Gastrocnemius medialis (tissue), 4 donors: Measurements from ENCODE around the gene ENG. TPM values are rescaled to one million over a fixed set of nuclear protein-coding genes. Genes with fewer than 3 reads are reported as not detected.
A peak's percentile ranks its signal among the peaks of the same experiment; 100 is the strongest.
"Not testable (repeated sequence)": the region's sequence is repeated elsewhere in the genome, so short reads cannot be mapped to it uniquely, and the experiment has no call there.

Source experiments
- ATAC-seq, 2 donors: fragments of 150-250 bp; one replicate each; pipeline ENCODE4 v1.9.1; 2016
- DNase-seq, 2 donors: peaks; one replicate each; pipeline ENCODE4 v3.0.0-alpha.2; 2019
- H3K27ac ChIP-seq, 4 donors: fragments of 200-600 bp; sonication (generic); 1 replicate in 1 of 4; 2 replicates in 3 of 4; pipeline ENCODE4 v1.5.1; 2016 to 2018; ENCODE audit warnings: mild to moderate bottlenecking in 2 of 4, moderate library complexity in 1 of 4
- H3K27me3 ChIP-seq, 3 donors: fragments of 200-600 bp; sonication (generic) in 2 of 3; 1 replicate in 1 of 3; 2 replicates in 2 of 3; pipeline versions ENCODE4 v1.5.1 to v1.6.0; 2016 to 2019; ENCODE audit warnings: mild to moderate bottlenecking in 1 of 3, moderate library complexity in 1 of 3
- H3K36me3 ChIP-seq, 2 donors: fragments of 200-600 bp; sonication (generic) in 1 of 2; one replicate each; pipeline ENCODE4 v1.5.1; 2017 to 2018
- H3K4me1 ChIP-seq, 2 donors: fragments of 200-600 bp; sonication (generic) in 1 of 2; one replicate each; pipeline ENCODE4 v1.5.1; 2016 to 2017; ENCODE audit warnings: mild to moderate bottlenecking in 2 of 2
- H3K4me3 ChIP-seq, 4 donors: fragments of 200-600 bp; sonication (generic) in 3 of 4; 1 replicate in 1 of 4; 2 replicates in 3 of 4; pipeline ENCODE4 v1.5.1; 2016 to 2019; ENCODE audit warnings: mild to moderate bottlenecking in 2 of 4
- H3K9me3 ChIP-seq, 3 donors: fragments of 200-600 bp; sonication (generic) in 2 of 3; 1 replicate in 1 of 3; 2 replicates in 2 of 3; pipeline ENCODE4 v1.5.1; 2016 to 2019
- POLR2A ChIP-seq, 2 donors: fragments of 450-650 bp; IDR thresholded peaks; one replicate each; pipeline ENCODE4 v1.6.1; 2017; ENCODE audit warnings: antibody characterized with exemption in 2 of 2, mild to moderate bottlenecking in 2 of 2, moderate library complexity in 2 of 2
- in situ Hi-C, 4 donors: fragments of 200-750 bp; cut with MboI; loops; one replicate each; pipeline versions ENCODE4 v1.15.0 to v1.8.0; 2017; ENCODE audit warnings: low sequenced_read_pairs in 4 of 4
- intact Hi-C: fragments of 100-400 bp; cut with DNase I; formaldehyde crosslinking; loops from one replicate; pipeline ENCODE4 v1.15.1; 2023; ENCODE audit warnings: low total_unique reads
- total RNA-seq, 4 donors: library from RNA; depleted of rRNA; stranded (reverse); fragments of >200 nt; gene quantifications; one replicate each; pipeline versions ENCODE4 v1.1.0 to v1.2.3, GENCODE V29; 2016
- TF ChIP-seq, protein P1 (sequence below), 5 experiments: fragments of 450-650 bp in 3 of 5; fragments of 200-600 bp in 2 of 5; sonication (generic) in 2 of 5; IDR thresholded peaks in 4 of 5; conservative IDR thresholded peaks in 1 of 5; 1 replicate in 4 of 5; 2 replicates in 1 of 5; pipeline ENCODE4 v1.5.1; 2016 to 2019; ENCODE audit warnings: antibody characterized with exemption in 5 of 5, mild to moderate bottlenecking in 3 of 5, moderate library complexity in 3 of 5

Gene ENG
- total RNA-seq, 4 donors from 2014 or later: 27.4 to 49.8 (median 32.6) TPM

DNA sequence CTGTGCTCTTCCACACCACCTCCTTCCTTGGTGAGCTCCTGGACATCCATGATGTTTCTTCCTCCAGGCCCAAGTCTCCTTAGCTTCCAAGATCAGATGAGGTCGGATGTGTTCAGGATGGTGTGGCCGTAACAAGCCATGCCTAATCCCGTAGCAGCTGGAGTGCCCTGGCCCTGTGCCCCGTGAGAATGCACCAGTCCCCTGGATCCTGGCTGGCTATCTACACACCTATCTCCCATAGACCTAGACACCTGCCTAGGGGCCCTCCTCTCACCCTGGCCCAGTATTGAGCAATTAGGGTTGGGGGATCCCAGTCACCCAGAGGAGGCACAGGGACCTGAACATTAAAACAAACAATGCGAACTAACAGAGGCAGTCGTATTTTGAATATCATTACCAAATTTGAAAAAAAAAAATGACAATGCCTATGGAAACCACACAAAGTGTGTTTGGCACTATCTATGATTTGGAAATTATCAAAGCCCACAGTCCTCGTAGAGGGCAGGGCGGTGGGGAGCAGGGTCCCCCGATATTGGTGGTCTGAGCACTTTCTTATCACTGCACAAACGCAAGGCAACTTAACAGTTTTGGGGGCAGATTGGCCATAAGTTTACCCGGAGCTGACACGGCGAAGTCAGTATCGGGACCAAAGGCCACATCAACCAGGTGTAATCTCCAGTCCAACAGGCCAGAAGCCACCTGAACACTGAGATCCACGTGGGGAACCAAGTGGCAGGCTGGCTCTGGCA lies 13.2 kb downstream of the ENG start:
- Histone ChIP-seq H3K36me3 (no peaks in the 10 kb centered on the region), H3K4me3 (no peak overlapping the region), H3K4me1 (peaks cover 33 to 37% of the 10 kb centered on the region in 2 donors), H3K9me3 (no peaks in the 10 kb centered on the region), H3K27ac (peak overlapping the region in 2 of 4 donors; percentile 1 to 27), H3K27me3 (no peaks in the 10 kb centered on the region)
- no peak for ATAC-seq
- no peak for TF ChIP-seq POLR2A (IDR thresholded peaks at IDR 0.05)
- TF ChIP-seq, protein P1, sequence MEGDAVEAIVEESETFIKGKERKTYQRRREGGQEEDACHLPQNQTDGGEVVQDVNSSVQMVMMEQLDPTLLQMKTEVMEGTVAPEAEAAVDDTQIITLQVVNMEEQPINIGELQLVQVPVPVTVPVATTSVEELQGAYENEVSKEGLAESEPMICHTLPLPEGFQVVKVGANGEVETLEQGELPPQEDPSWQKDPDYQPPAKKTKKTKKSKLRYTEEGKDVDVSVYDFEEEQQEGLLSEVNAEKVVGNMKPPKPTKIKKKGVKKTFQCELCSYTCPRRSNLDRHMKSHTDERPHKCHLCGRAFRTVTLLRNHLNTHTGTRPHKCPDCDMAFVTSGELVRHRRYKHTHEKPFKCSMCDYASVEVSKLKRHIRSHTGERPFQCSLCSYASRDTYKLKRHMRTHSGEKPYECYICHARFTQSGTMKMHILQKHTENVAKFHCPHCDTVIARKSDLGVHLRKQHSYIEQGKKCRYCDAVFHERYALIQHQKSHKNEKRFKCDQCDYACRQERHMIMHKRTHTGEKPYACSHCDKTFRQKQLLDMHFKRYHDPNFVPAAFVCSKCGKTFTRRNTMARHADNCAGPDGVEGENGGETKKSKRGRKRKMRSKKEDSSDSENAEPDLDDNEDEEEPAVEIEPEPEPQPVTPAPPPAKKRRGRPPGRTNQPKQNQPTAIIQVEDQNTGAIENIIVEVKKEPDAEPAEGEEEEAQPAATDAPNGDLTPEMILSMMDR (IDR thresholded peaks at IDR 0.05 in 4 of 5, conservative IDR thresholded peaks at IDR 0.05 in 1 of 5): no peak
- in situ Hi-C loops: no loop called here
- no peak for DNase-seq
- intact Hi-C loops: no loop called here

DNA sequence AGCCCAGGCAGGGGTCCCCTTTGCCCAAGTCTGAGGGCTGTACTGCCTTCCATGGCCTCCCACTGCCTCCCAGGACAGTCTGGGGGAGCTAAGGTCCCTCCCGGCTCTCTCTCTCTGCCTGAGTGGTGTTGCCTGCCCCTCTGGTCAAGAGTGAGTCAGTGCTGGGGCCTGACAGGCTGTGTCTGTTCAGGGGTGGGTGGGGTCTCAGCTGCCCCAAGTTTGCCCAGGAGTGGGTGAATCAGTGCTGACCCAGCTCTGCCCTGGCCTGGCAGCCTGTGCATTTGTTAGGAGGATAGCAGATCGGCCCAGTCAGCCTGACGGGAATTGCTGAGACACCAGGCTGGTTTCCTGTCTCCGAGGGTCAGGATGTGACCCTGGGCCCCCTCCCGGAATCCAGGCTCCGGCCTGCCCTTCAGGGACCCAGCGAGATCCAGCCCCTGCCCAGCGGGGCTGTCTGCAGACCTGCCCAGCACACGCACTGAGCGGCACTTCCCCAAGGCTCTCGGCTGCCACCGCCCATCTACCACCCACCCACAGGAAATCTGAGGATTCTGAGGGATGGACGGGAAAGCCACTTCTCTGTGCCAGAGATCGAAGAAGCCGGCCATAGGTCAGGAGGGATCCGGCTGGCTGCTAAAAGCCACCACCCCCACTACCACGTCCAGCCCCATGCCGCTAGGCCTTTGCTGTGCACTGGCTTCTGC lies 15.9 kb downstream of the ENG start:
- H3K4me3 ChIP-seq: no peak overlapping the region
- TF ChIP-seq POLR2A (IDR thresholded peaks at IDR 0.05): peak in 1 of 2 donors; percentile 23
- TF ChIP-seq, protein P1 (IDR thresholded peaks at IDR 0.05 in 4 of 5, conservative IDR thresholded peaks at IDR 0.05 in 1 of 5): no peak
- ATAC-seq (peak; percentile 56 to 64), DNase-seq (peak; percentile 43 to 56)
- H3K27ac ChIP-seq: peak overlapping the region; percentile 63 to 70 (median 68)
- no peaks in the 10 kb centered on the region for H3K9me3 ChIP-seq
- no peaks in the 10 kb centered on the region for H3K27me3 ChIP-seq
- H3K36me3 ChIP-seq: no peaks in the 10 kb centered on the region
- in situ Hi-C loops: no loop called here
- H3K4me1 ChIP-seq: peaks cover 37 to 43% of the 10 kb centered on the region in 2 donors
- intact Hi-C loops: no loop called here

DNA sequence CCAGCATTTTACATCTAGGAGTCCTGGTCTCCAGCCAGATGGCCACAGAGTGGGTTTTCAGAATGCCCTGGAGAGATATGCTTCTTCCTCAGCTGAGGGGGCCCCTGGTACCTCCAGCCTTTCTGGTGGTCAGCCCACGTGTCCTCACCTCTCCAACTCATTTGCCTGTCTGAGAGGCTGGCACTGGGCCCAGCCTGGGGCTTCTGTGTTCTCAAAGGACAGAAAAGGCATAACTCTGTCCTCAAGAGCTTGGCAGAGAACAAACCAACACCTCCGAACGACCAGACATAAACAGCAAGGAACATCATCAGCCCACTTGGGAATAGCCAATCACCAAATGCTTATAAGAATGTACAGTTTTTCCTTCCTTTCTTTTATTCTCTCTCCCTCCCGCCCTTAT lies 17.1 kb downstream of the ENG start:
- in situ Hi-C loops: no loop called here
- peaks cover 43 to 44% of the 10 kb centered on the region in 2 donors for H3K4me1 ChIP-seq

DNA sequence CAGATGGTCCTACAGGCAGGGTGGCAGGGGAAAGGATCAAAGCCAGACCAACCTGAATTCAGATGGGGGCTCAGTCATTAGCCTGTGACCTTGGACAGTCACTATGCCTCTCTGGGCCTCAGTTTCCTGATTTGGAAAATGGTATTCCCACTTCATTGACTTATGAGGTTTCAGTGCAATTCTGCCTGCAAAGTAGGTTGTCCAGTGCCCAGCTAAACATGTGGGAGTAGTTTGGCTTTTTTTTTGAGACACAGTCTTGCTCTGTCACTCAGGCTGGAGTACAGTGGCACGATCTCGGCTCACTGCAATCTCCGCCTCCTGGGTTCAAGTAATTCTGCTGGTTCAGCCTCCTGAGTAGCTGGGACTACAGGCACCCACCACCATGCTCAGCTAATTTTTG lies 17.9 kb downstream of the ENG start:
- peaks cover 43 to 44% of the 10 kb centered on the region in 2 donors for H3K4me1 ChIP-seq

More for the DNA sequence above, 17.1 kb downstream of the ENG start:
- no peak for DNase-seq
- H3K9me3 ChIP-seq: no peaks in the 10 kb centered on the region
- H3K27ac ChIP-seq: peak overlapping the region in 3 of 4 donors; percentile 68 to 76 (median 72)
- H3K36me3 ChIP-seq: no peaks in the 10 kb centered on the region
- TF ChIP-seq, protein P1 (IDR thresholded peaks at IDR 0.05 in 4 of 5, conservative IDR thresholded peaks at IDR 0.05 in 1 of 5): no peak
- no peak for TF ChIP-seq POLR2A (IDR thresholded peaks at IDR 0.05)
- intact Hi-C loops: no loop called here
- ATAC-seq: no peak
- H3K4me3 ChIP-seq: no peak overlapping the region
- H3K27me3 ChIP-seq: no peaks in the 10 kb centered on the region

DNA sequence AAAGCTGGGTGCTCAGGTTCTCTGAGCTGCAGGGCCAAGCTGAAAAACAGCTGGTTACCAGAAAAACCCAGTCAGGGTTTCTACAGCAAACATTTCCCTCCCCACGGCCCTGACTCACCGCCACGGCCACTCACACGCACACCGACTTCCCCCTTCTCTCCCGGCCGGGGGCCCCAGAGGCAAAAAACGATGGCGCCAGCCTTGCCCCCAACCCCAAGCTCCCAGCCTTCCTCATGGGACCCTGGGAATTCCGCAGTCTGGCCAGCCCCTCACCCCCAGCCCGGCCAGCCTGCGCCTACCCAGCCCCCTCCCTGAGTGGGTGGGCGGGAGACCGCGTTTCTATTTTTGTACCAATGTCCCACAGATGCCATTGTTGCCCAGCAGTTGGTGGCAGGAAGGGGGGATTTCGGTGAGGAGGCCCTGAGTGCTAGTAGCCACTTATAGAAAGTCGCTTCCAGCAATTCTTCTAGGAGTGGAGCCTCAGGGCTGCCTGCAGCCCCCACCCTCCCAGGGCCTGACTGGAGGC lies 18.4 kb downstream of the ENG start:
- TF ChIP-seq, protein P1 (IDR thresholded peaks at IDR 0.05 in 4 of 5, conservative IDR thresholded peaks at IDR 0.05 in 1 of 5): no peak
- no peak for TF ChIP-seq POLR2A (IDR thresholded peaks at IDR 0.05)
- ATAC-seq (no peak), DNase-seq (no peak)
- Histone ChIP-seq H3K27me3 (no peaks in the 10 kb centered on the region), H3K27ac (peak overlapping the region; percentile 61 to 76 (median 71)), H3K9me3 (no peaks in the 10 kb centered on the region), H3K36me3 (no peaks in the 10 kb centered on the region), H3K4me3 (no peak overlapping the region), H3K4me1 (peaks cover 43 to 44% of the 10 kb centered on the region in 2 donors)
- intact Hi-C loops: no loop called here
- in situ Hi-C loops: no loop called here

More for the DNA sequence above, 17.9 kb downstream of the ENG start:
- intact Hi-C loops, in situ Hi-C loops, H3K36me3 ChIP-seq, H3K27me3 ChIP-seq, H3K9me3 ChIP-seq, DNase-seq, ATAC-seq, H3K4me3 ChIP-seq: not testable (repeated sequence)
- H3K27ac ChIP-seq: peak overlapping the region; percentile 61 to 76 (median 71)
